ENCODE measurements around the gene IDNK. TPM values are rescaled to one million over a fixed set of nuclear protein-coding genes. Genes with fewer than 3 reads are reported as not detected.

Gene IDNK
- total and polyA plus RNA-seq, 2 of the 8 experiments (the other 6 are each of a cell fraction or from before 2014, with no cell fraction given), result 0.29 to 0.48 TPM

DNA sequence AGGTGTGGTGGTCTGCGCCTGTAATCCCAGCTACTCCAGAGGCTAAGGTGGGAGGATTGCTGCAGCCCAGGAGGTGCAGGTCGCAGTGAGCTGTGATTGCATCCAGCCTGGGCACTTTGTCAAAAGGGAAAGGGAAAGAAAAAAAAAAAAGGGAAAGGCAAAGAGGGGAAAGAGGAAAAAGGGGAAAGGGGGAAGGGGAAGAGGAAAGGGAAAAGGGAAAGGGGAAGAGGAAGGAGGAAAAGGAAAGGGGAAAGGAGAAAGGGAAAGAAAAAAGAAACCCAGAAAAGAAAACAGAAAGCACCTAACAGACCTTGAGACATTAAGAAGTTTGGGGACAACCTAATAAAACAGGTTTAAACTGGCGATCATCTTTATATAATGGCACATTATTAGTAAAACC lies 40.0 kb downstream of the IDNK start:
- 90% methylated on average over 3 of the region's 3 CpGs; no CpG with 5 or more reads in 1 of the 2 experiments for WGBS, 2 experiments (ENCODE audit: extremely low coverage in 1 of 2, insufficient coverage in 1 of 2, insufficient read length in 1 of 2, insufficient replicate concordance in 2 of 2, low coverage in 1 of 2, low lambda C conversion rate in 2 of 2, missing lambda C conversion rate in 1 of 2)
- Histone ChIP-seq H4K5ac (ENCODE audit: insufficient read length, low read depth, low read length) (no peak overlapping the region), H3K23ac (ENCODE audit: insufficient read length) (no peak overlapping the region), H2BK120ac (replicated peaks; ENCODE audit: low read depth, low read length) (no peak overlapping the region), H3K4me3 (ENCODE audit: extremely low read depth in 1 of 4, insufficient read depth in 2 of 4, low read depth in 3 of 4, low read length in 4 of 4) (no peak overlapping the region), H3K27ac (ENCODE audit: low read depth, low read length) (no peak overlapping the region), H3K27me3 (replicated peaks in 1 of 4; ENCODE audit: control insufficient read depth in 3 of 4, extremely low read depth in 1 of 4, insufficient read depth in 3 of 4, low read length in 3 of 4) (no peaks in the 10 kb centered on the region), H2AFZ (ENCODE audit: low read length) (no peak overlapping the region), H3K18ac (ENCODE audit: extremely low read depth, low read length) (no peak overlapping the region), H2BK20ac (ENCODE audit: low read length) (no peak overlapping the region), H4K8ac (ENCODE audit: extremely low read depth, insufficient read depth, low read length) (no peak overlapping the region), H3K4me1 (replicated peaks in 1 of 4; ENCODE audit: control insufficient read depth in 3 of 4, insufficient read depth in 4 of 4, low read length in 3 of 4) (no peaks in the 10 kb centered on the region), H3K9me3 (ENCODE audit: insufficient read depth in 2 of 2, low read depth in 1 of 2, low read length in 1 of 2) (no peaks in the 10 kb centered on the region), H2BK5ac (ENCODE audit: low read depth, low read length) (no peak overlapping the region), H3K4me2 (ENCODE audit: insufficient read depth in 1 of 2, low read depth in 2 of 2, low read length in 2 of 2) (no peak overlapping the region), H3K79me1 (ENCODE audit: low read depth, low read length) (no peaks in the 10 kb centered on the region), H4K91ac (replicated peaks; ENCODE audit: insufficient read length, low read length) (no peak overlapping the region), H3K56ac (replicated peaks; ENCODE audit: insufficient read length, low read depth, low read length) (no peak overlapping the region), H2BK15ac (ENCODE audit: low read length) (no peak overlapping the region), H3K79me2 (ENCODE audit: control insufficient read depth in 1 of 2, insufficient read depth in 2 of 2, low read length in 2 of 2) (no peaks in the 10 kb centered on the region), H2BK12ac (ENCODE audit: low read depth, low read length) (no peak overlapping the region), H2AK5ac (ENCODE audit: low read depth, low read length) (no peak overlapping the region), H3K14ac (ENCODE audit: insufficient read length) (no peak overlapping the region), H4K20me1 (replicated peaks in 1 of 2; ENCODE audit: control insufficient read depth in 1 of 2, insufficient read depth in 2 of 2, low read length in 2 of 2) (peaks cover 4 to 5% of the 10 kb centered on the region in 2 experiments), H3K23me2 (ENCODE audit: low read depth, low read length) (no peaks in the 10 kb centered on the region), H3K4ac (replicated peaks; ENCODE audit: insufficient read length, low read depth, low read length) (no peak overlapping the region), H3K9ac (replicated peaks in 1 of 4; ENCODE audit: extremely low read depth in 1 of 4, low read depth in 3 of 4, low read length in 3 of 4) (no peak overlapping the region), H3K36me3 (ENCODE audit: control insufficient read depth in 2 of 4, insufficient read depth in 4 of 4, low read length in 3 of 4) (peaks cover 8 to 70% (median 33%) of the 10 kb centered on the region in 4 experiments; a peak in 7 of 8 replicates)
- ChIA-PET CTCF (ENCODE audit: partially characterized antibody) (interaction anchor here (0.6 to 2.0 kb wide), 4 partner anchors 13 to 443 kb away, joined by 4 to 6 read pairs (median 4); no protein-coding TSS in a partner anchor), POLR2A (ENCODE audit: partially characterized antibody) (interaction anchor here (1.3 kb wide), 1 partner anchor 16 kb away, joined by 4 read pairs; no protein-coding TSS in a partner anchor)
- no peak for FAIRE-seq
- no peak for DNase-seq (ENCODE audit: low read depth in 1 of 2, low spot score in 2 of 2)
- TF ChIP-seq SP4 (IDR thresholded peaks at IDR 0.05; ENCODE audit: low read length) (no peak), MAX (IDR thresholded peaks at IDR 0.05) (no peak), SIN3A (conservative IDR thresholded peaks at IDR 0.05 in 1 of 2, IDR thresholded peaks at IDR 0.05 in 1 of 2; ENCODE audit: low read depth in 1 of 2, low read length in 2 of 2) (no peak), KDM4A (IDR thresholded peaks at IDR 0.05; ENCODE audit: low read depth, low read length, severe bottlenecking) (no peak), CHD2 (IDR thresholded peaks at IDR 0.05; ENCODE audit: low read length) (no peak), YY1 (IDR thresholded peaks at IDR 0.05; ENCODE audit: low read depth, low read length) (no peak), PHF8 (conservative IDR thresholded peaks at IDR 0.05; ENCODE audit: low read depth, low read length) (no peak), JUN (IDR thresholded peaks at IDR 0.05; ENCODE audit: low read depth, low read length) (no peak), TAF7 (optimal IDR thresholded peaks at IDR 0.05; ENCODE audit: borderline replicate concordance, low read depth, low read length) (no peak), TBP (IDR thresholded peaks at IDR 0.05; ENCODE audit: low read depth, low read length) (no peak), POLR2A (IDR thresholded peaks at IDR 0.05; ENCODE audit: control extremely low read depth in 1 of 2, low read depth in 2 of 2, low read length in 2 of 2) (no peak)

Measured in H1 (cell line).